Pancreas (tissue), 10 donors: Measurements from ENCODE around the gene BNIP3. TPM values are rescaled to one million over a fixed set of nuclear protein-coding genes. Genes with fewer than 3 reads are reported as not detected.
A peak's percentile ranks its signal among the peaks of the same experiment; 100 is the strongest.

Experiments used
- ATAC-seq, 4 donors: fragments of 200-7000 bp; cut with Tn5 transposase; one replicate each; pipeline versions ENCODE4 v1.8.0 to v1.9.1; 2020; ENCODE audit warnings: mild to moderate bottlenecking in 4 of 4, moderate library complexity in 4 of 4
- DNase-seq, 6 donors: peaks; one replicate each; pipeline ENCODE4 v3.0.0-alpha.2; 2020
- FAIRE-seq: peaks from 2 replicates; lab custom pipeline; 2012; peaks lifted over from hg19 to GRCh38; lab: Jason Lieb, UNC
- H3K27ac ChIP-seq, 4 donors: fragments of 200-600 bp; sonication (generic); 1 replicate in 3 of 4; 2 replicates in 1 of 4; pipeline versions ENCODE4 v1.5.0 to v1.8.0; 2020
- H3K27me3 ChIP-seq, 4 donors: fragments of 200-600 bp; one replicate each; pipeline ENCODE4 v1.8.0; 2021
- H3K36me3 ChIP-seq, 3 donors: fragments of 200-600 bp; sonication (generic) in 1 of 3; one replicate each; pipeline versions ENCODE4 v1.5.0 to v1.8.0; 2020 to 2021
- H3K4me1 ChIP-seq, 3 donors: fragments of 200-600 bp; one replicate each; pipeline ENCODE4 v1.8.0; 2021
- H3K4me3 ChIP-seq, 4 donors: fragments of 200-600 bp; sonication (generic) in 2 of 4; one replicate each; pipeline versions ENCODE4 v1.5.0 to v1.8.0; 2020 to 2021
- H3K9me3 ChIP-seq, 4 donors: fragments of 200-600 bp; one replicate each; pipeline ENCODE4 v1.8.0; 2021
- CTCF ChIP-seq, 4 donors: fragments of 200-600 bp; sonication (generic) in 3 of 4; IDR thresholded peaks; one replicate each; pipeline versions ENCODE4 v1.5.0 to v1.8.0; 2021; ENCODE audit warnings: antibody characterized with exemption in 4 of 4
- WGBS, 2 donors: extraction: QIAGEN DNeasy Blood & Tissue Kit; methylation state at CpG; one replicate each; pipeline ENCODE4 v1.1.7; 2013; 5-methylcytosine and 5-hydroxymethylcytosine counted together
- intact Hi-C, 3 donors: fragments of 100-400 bp; cut with DNase I; formaldehyde crosslinking; loops; one replicate each; pipeline versions ENCODE4 v1.11.1 to v1.14.2; 2022
- polyA plus RNA-seq, 2 donors: library from polyadenylated mRNA; stranded (reverse); fragments of 200-250 nt; gene quantifications; one replicate each; pipeline ENCODE4 v1.2.3, GENCODE V29; 2013
- total RNA-seq, 6 donors: library from RNA; stranded (reverse); fragmentation: NEBNext Ultra II Directional in 4 of 6; extraction: Animal tissue kit (Norgen Biotek cat#: 25700) in 4 of 6; gene quantifications; one replicate each; pipeline versions ENCODE4 v1.2.1 to v1.2.4, GENCODE V29; 2021 to 2023
- donor health status: healthy with polysubstance abuse.
- donor health status: DM: no; HTN: no; CAD: no; lungs with moderate emphysema.
- donor health status: DM: no; HTN: no; CAD: no.
- donor health status: control.
- donor health status: control.
- donor health status: Bipolar disorder and iron deficiency.
- donor health status: DM: yes; HTN: yes; CAD: no.
- donor health status: DM: no; HTN: no; CAD: no.
- donor health status: DM: no; HTN: no; CAD: no.
- donor health status: DM: yes; HTN: yes; CAD: no.

BNIP3 gene
- total and polyA plus RNA-seq, 8 donors: 65.7 to 471 (median 142) TPM

DNA sequence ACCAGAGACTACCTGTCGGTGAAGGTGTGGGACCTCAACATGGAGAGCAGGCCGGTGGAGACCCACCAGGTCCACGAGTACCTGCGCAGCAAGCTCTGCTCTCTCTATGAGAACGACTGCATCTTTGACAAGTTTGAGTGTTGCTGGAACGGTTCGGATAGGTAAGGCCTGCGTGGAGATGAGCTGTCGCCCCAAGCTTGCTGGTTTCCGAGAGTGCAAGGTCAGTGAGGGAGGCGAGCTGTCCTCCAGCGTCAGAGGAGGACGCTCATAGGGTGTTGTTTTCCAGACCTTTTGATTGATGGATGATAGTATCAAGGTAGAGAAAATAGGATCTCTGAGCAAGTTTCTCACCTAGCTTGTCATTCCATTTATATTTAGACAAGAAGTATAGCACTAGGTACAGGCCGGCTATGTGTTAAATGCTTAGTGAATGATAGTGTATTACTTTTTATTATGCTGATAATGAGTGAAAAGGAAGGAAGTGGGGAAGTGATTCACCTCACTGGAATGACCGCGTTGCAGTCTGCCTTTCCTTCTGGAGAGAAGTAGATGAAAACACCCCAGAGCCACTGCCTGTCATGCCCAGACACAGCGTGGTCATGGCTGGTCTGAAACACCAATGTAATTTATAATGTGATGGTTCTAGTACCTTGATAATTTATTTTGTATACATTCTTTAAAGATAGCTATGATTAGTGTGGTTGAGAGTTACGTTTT, 33.9 kb downstream of the BNIP3 start:
- intact Hi-C loops: no loop called here
- no peak overlapping the region for H3K4me3 ChIP-seq
- DNase-seq (peak in 3 of 6 donors; percentile 11 to 32 (median 24)), ATAC-seq (no peak), FAIRE-seq (no peak)
- no peak for TF ChIP-seq CTCF (IDR thresholded peaks at IDR 0.05)
- H3K27me3 ChIP-seq: no peaks in the 10 kb centered on the region
- peak overlapping the region in 2 of 4 donors; percentile 78 to 88 for H3K27ac ChIP-seq
- 86 to 91% methylated on average over 18 of the region's 18 CpGs for WGBS, 2 donors
- no peaks in the 10 kb centered on the region for H3K9me3 ChIP-seq
- peaks cover 50 to 57% (median 55%) of the 10 kb centered on the region in 3 donors for H3K4me1 ChIP-seq
- H3K36me3 ChIP-seq: peaks cover 0 to 52% (median 15%) of the 10 kb centered on the region in 3 donors

DNA sequence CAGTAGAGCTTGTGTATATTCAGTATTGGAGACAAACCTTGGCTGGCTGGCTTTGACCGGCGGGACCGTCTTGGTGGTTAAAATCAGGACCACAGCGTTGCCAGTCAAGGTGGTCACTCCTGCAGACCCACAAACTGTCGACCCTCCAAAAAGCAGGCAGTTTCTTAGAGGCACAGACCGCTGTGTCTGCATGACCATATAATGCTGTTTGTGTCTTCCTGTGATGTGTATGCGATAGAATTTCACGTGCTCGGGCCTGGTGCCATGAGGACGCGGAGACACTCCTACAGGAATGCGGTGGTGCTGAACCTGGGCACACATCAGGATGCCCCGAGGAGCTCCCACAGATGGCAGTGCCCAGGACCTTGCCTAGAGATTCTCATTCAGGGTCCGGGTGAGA, 34.8 kb downstream of the BNIP3 start:
- no peaks in the 10 kb centered on the region for H3K9me3 ChIP-seq
- ATAC-seq (no peak), FAIRE-seq (no peak), DNase-seq (peak in 3 of 6 donors; percentile 43 to 51 (median 45))
- peak overlapping the region in 3 of 4 donors; percentile 18 to 88 (median 59) for H3K27ac ChIP-seq
- intact Hi-C loops: no loop called here
- H3K4me3 ChIP-seq: no peak overlapping the region
- WGBS, 2 donors: 96% methylated on average over 14 of the region's 14 CpGs
- peaks cover 0 to 56% (median 15%) of the 10 kb centered on the region in 3 donors for H3K36me3 ChIP-seq
- TF ChIP-seq CTCF (IDR thresholded peaks at IDR 0.05): no peak
- H3K27me3 ChIP-seq: no peaks in the 10 kb centered on the region
- H3K4me1 ChIP-seq: peaks cover 50 to 57% (median 55%) of the 10 kb centered on the region in 3 donors

DNA sequence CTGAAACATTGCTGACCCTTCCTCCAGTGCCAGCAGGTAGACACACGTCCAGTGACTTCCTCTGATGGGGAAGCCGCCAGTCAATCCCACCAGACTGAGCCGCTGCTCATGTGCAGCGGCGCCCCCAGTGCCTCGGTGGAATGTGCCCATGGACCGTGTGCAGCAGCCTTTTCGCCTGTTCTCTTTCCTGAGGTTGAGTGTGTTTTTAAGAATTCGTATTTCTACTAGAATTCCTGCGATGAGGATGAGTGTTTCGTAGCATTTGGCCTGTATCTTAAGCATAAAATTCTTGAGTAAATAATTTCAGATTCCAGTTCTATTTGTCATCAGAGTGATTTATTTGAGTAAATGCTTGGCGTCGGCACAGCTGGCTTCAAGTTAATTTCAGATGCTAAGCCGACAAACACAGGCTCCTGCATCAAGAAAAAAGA, 35.4 kb downstream of the BNIP3 start:
- TF ChIP-seq CTCF (IDR thresholded peaks at IDR 0.05): no peak
- no peaks in the 10 kb centered on the region for H3K9me3 ChIP-seq
- intact Hi-C loops: no loop called here
- H3K27me3 ChIP-seq: no peaks in the 10 kb centered on the region
- H3K27ac ChIP-seq: peak overlapping the region in 2 of 4 donors; percentile 59 to 88
- H3K4me1 ChIP-seq: peaks cover 50 to 57% (median 55%) of the 10 kb centered on the region in 3 donors
- WGBS, 2 donors: 56 to 59% methylated on average over 14 of the region's 14 CpGs
- H3K4me3 ChIP-seq: no peak overlapping the region
- peak in 3 of 4 donors; percentile 3 to 18 (median 8) for ATAC-seq
- no peak for FAIRE-seq
- peaks cover 0 to 56% (median 15%) of the 10 kb centered on the region in 3 donors for H3K36me3 ChIP-seq
- DNase-seq: peak in 5 of 6 donors; percentile 44 to 67 (median 52)

DNA sequence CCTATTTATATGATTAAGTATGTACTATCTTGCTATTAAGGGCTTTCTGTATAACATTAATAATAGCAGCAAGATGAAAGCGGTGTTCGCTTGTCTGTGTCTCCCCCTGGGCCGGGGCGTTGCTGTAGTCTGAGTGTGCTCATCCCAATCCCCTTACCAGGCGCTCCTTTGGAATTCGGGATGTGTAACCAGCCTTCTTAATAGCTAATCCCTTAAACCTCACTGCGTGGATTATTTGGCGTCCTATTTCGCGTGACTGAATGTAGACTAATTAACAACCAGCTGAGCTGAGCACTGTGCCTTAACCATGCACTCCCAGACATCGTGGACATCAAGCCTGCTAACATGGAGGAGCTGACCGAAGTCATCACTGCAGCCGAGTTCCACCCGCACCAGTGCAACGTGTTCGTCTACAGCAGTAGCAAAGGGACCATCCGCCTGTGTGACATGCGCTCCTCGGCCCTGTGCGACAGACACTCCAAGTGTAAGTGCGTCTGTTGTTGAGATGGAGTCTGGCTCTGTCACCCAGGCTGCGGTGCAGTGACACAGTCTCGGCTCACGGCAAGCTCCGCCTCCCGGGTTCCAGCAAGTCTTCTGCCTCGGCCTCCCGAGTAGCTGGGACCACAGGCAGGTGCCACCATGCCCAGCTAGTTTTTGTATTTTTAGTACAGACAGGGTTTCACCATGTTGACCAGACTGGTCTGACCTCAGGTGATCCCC, 36.6 kb downstream of the BNIP3 start:
- peaks cover 0 to 65% (median 15%) of the 10 kb centered on the region in 3 donors for H3K36me3 ChIP-seq
- DNase-seq (peak in 4 of 6 donors; percentile 18 to 55 (median 44)), ATAC-seq (no peak), FAIRE-seq (no peak)
- peak overlapping the region in 2 of 4 donors; percentile 59 to 88 for H3K27ac ChIP-seq
- H3K4me3 ChIP-seq: no peak overlapping the region
- intact Hi-C loops: loop anchor here in 1 of 3 donors (5.0 kb wide), 1 partner anchor 43 kb away; the partner anchor contains the start of gene PPP2R2D
- no peak for TF ChIP-seq CTCF (IDR thresholded peaks at IDR 0.05)
- no peaks in the 10 kb centered on the region for H3K9me3 ChIP-seq
- WGBS, 2 donors: 81 to 82% methylated on average over 28 of the region's 28 CpGs
- no peaks in the 10 kb centered on the region for H3K27me3 ChIP-seq
- H3K4me1 ChIP-seq: peaks cover 43 to 55% (median 46%) of the 10 kb centered on the region in 3 donors
